ENCODE data around the gene ABLIM3. TPM values are rescaled to one million over a fixed set of nuclear protein-coding genes. Genes with fewer than 3 reads are reported as not detected.

Gene ABLIM3
- total and polyA plus RNA-seq, 9 of the 15 experiments (the other 6 are each of a cell fraction or from before 2014, with no cell fraction given), result 0.03 to 0.38 (median 0.11) TPM

DNA sequence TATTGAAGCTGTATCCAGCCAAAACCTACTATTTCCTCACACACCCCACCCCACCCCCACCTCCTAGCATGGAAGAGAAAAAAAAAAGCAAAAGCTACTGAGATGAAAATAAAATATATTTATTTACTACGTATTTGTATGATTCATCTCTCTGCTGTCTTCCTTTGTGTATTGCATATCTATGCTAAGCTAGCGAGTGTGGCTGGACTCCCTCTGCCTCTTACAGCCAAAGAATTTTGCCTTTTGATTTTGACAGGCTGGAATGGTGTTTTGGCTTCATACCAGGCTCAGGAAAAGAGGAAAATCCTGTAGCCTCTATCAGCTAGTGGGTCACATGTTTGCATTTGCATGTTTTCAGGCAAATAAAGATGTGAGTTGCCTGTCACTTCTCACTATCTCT lies 2.2 kb downstream of the ABLIM3 start:
- POLR2A ChIA-PET, result no interaction called here
- in situ Hi-C loops (cut with MboI), result loop anchor here (25.0 kb wide), 1 partner anchor 419 kb away; the partner anchor contains the start of gene CSNK1A1
- Histone ChIP-seq H3K4me1 (replicated peaks in 1 of 2; ENCODE audit: control insufficient read depth in 2 of 2, insufficient read depth in 2 of 2, low read length in 2 of 2) (peaks cover 0 to 11% of the 10 kb centered on the region in 2 experiments; a peak in 2 of 5 replicates), H3K27me3 (ENCODE audit: control insufficient read depth in 2 of 2, insufficient read depth in 2 of 2, low read length in 2 of 2) (peaks cover 2 to 18% of the 10 kb centered on the region in 2 experiments; a peak in 2 of 5 replicates), H3K9ac (ENCODE audit: insufficient read depth in 1 of 2, low read depth in 2 of 2, low read length in 2 of 2) (no peak overlapping the region), H2AFZ (ENCODE audit: low read depth, low read length) (no peak overlapping the region), H3K4me3 (no peak overlapping the region), H3K4me2 (ENCODE audit: insufficient read depth, low read length) (no peak overlapping the region), H3K9me3 (replicated peaks; ENCODE audit: control insufficient read depth, insufficient read depth, low read depth, low read length) (no peaks in the 10 kb centered on the region), H3K27ac (ENCODE audit: extremely low read depth, low read depth, low read length) (no peak overlapping the region), H3K36me3 (ENCODE audit: control insufficient read depth, insufficient read depth, low read length) (no peaks in the 10 kb centered on the region), H4K20me1 (replicated peaks; ENCODE audit: control insufficient read depth, insufficient read depth, low read length) (no peaks in the 10 kb centered on the region), H3K9me1 (ENCODE audit: control insufficient read depth, insufficient read depth, low read length) (no peaks in the 10 kb centered on the region), H3K79me2 (ENCODE audit: control insufficient read depth, insufficient read depth, low read length) (no peaks in the 10 kb centered on the region)
- DNase-seq (ENCODE audit: extremely low read depth in 1 of 4, low spot score in 3 of 4) (no peak), FAIRE-seq (no peak), ATAC-seq (no peak)
- CTCF ChIA-PET (ENCODE audit: low intra/inter-chr PET ratio), result interaction anchor here (0.6 kb wide), 1 partner anchor 34 kb away, joined by 3 read pairs; no protein-coding TSS in a partner anchor
- WGBS (ENCODE audit: insufficient coverage, low coverage, missing lambda C conversion rate), result 25% methylated on average over 2 of the region's 2 CpGs
- intact Hi-C loops (cut with micrococcal nuclease), result loop anchor here (5.0 kb wide), 2 partner anchors 229 to 419 kb away; no protein-coding TSS in a partner anchor
- BruUV-seq (replicated peaks), result no TSS peak
- TF ChIP-seq PHB2 (IDR thresholded peaks at IDR 0.05; ENCODE audit: low read depth) (no peak), CLOCK (CRISPR knock-in tag; IDR thresholded peaks at IDR 0.05; ENCODE audit: borderline replicate concordance) (no peak), HMG20B (CRISPR knock-in tag; IDR thresholded peaks at IDR 0.05) (no peak), MXD1 (CRISPR knock-in tag; IDR thresholded peaks at IDR 0.05; ENCODE audit: borderline replicate concordance, poor library complexity, severe bottlenecking) (no peak), DACH1 (IDR thresholded peaks at IDR 0.05; ENCODE audit: partially characterized antibody) (no peak), ZNF24 (IDR thresholded peaks at IDR 0.05) (no peak), SOX6 (IDR thresholded peaks at IDR 0.05) (no peak), STAT5B (CRISPR knock-in tag; IDR thresholded peaks at IDR 0.05) (no peak), ZNF324 (CRISPR knock-in tag; IDR thresholded peaks at IDR 0.05) (no peak), RBFOX2 (IDR thresholded peaks at IDR 0.05; ENCODE audit: low read depth, low read length) (no peak)
- TF ChIP-seq, protein P1, sequence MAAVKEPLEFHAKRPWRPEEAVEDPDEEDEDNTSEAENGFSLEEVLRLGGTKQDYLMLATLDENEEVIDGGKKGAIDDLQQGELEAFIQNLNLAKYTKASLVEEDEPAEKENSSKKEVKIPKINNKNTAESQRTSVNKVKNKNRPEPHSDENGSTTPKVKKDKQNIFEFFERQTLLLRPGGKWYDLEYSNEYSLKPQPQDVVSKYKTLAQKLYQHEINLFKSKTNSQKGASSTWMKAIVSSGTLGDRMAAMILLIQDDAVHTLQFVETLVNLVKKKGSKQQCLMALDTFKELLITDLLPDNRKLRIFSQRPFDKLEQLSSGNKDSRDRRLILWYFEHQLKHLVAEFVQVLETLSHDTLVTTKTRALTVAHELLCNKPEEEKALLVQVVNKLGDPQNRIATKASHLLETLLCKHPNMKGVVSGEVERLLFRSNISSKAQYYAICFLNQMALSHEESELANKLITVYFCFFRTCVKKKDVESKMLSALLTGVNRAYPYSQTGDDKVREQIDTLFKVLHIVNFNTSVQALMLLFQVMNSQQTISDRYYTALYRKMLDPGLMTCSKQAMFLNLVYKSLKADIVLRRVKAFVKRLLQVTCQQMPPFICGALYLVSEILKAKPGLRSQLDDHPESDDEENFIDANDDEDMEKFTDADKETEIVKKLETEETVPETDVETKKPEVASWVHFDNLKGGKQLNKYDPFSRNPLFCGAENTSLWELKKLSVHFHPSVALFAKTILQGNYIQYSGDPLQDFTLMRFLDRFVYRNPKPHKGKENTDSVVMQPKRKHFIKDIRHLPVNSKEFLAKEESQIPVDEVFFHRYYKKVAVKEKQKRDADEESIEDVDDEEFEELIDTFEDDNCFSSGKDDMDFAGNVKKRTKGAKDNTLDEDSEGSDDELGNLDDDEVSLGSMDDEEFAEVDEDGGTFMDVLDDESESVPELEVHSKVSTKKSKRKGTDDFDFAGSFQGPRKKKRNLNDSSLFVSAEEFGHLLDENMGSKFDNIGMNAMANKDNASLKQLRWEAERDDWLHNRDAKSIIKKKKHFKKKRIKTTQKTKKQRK (IDR thresholded peaks at IDR 0.05; ENCODE audit: borderline replicate concordance, low read depth, low read length), result no peak
- TF ChIP-seq, protein P2, sequence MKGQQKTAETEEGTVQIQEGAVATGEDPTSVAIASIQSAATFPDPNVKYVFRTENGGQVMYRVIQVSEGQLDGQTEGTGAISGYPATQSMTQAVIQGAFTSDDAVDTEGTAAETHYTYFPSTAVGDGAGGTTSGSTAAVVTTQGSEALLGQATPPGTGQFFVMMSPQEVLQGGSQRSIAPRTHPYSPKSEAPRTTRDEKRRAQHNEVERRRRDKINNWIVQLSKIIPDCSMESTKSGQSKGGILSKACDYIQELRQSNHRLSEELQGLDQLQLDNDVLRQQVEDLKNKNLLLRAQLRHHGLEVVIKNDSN (CRISPR knock-in tag; IDR thresholded peaks at IDR 0.05), result no peak
- TF ChIP-seq, protein P3, sequence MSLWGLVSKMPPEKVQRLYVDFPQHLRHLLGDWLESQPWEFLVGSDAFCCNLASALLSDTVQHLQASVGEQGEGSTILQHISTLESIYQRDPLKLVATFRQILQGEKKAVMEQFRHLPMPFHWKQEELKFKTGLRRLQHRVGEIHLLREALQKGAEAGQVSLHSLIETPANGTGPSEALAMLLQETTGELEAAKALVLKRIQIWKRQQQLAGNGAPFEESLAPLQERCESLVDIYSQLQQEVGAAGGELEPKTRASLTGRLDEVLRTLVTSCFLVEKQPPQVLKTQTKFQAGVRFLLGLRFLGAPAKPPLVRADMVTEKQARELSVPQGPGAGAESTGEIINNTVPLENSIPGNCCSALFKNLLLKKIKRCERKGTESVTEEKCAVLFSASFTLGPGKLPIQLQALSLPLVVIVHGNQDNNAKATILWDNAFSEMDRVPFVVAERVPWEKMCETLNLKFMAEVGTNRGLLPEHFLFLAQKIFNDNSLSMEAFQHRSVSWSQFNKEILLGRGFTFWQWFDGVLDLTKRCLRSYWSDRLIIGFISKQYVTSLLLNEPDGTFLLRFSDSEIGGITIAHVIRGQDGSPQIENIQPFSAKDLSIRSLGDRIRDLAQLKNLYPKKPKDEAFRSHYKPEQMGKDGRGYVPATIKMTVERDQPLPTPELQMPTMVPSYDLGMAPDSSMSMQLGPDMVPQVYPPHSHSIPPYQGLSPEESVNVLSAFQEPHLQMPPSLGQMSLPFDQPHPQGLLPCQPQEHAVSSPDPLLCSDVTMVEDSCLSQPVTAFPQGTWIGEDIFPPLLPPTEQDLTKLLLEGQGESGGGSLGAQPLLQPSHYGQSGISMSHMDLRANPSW (CRISPR knock-in tag; IDR thresholded peaks at IDR 0.05), result no peak

All from K562 (cell line).